Uterus (tissue), 4 donors: Measurements from ENCODE around the gene KCNH1. TPM values are rescaled to one million over a fixed set of nuclear protein-coding genes. Genes with fewer than 3 reads are reported as not detected.

ENCODE experiments used
- DNase-seq, 2 donors: peaks; one replicate each; pipeline ENCODE4 v3.0.0-alpha.2; 2019 to 2020
- H3K27ac ChIP-seq, 2 donors: fragments of 200-600 bp; sonication (generic); 1 replicate in 1 of 2; 2 replicates in 1 of 2; pipeline ENCODE4 v1.5.1; 2016 to 2018
- H3K27me3 ChIP-seq, 2 donors: fragments of 200-600 bp; sonication (generic); one replicate each; pipeline ENCODE4 v1.5.1; 2018 to 2019; ENCODE audit warnings: control low read depth in 1 of 2
- H3K36me3 ChIP-seq, 2 donors: fragments of 200-600 bp; sonication (generic); one replicate each; pipeline ENCODE4 v1.5.1; 2019; ENCODE audit warnings: control low read depth in 1 of 2
- H3K4me1 ChIP-seq, 2 donors: fragments of 200-600 bp; sonication (generic); one replicate each; pipeline ENCODE4 v1.5.1; 2018 to 2019; ENCODE audit warnings: control low read depth in 1 of 2
- H3K4me3 ChIP-seq, 2 donors: fragments of 200-600 bp; sonication (generic); 1 replicate in 1 of 2; 2 replicates in 1 of 2; pipeline ENCODE4 v1.5.1; 2018 to 2019; ENCODE audit warnings: mild to moderate bottlenecking in 1 of 2
- H3K9me3 ChIP-seq, 2 donors: fragments of 200-600 bp; sonication (generic); one replicate each; pipeline ENCODE4 v1.5.1; 2019; ENCODE audit warnings: control low read depth in 1 of 2
- CTCF ChIP-seq, 4 experiments: fragments of 200-600 bp in 2 of 4; fragments of 450-650 bp in 2 of 4; sonication (generic) in 2 of 4; IDR thresholded peaks; one replicate each; pipeline ENCODE4 v1.5.1; 2016 to 2019; ENCODE audit warnings: antibody characterized with exemption in 4 of 4, mild to moderate bottlenecking in 2 of 4, moderate library complexity in 1 of 4
- POLR2A ChIP-seq, 2 donors: fragments of 450-650 bp; IDR thresholded peaks; one replicate each; pipeline ENCODE4 v1.6.1; 2016; ENCODE audit warnings: antibody characterized with exemption in 2 of 2, mild to moderate bottlenecking in 1 of 2, moderate library complexity in 1 of 2
- intact Hi-C: fragments of 100-400 bp; cut with DNase I; formaldehyde crosslinking; loops from one replicate; pipeline ENCODE4 v1.15.1; 2023; ENCODE audit warnings: low total_unique reads
- total RNA-seq, 4 donors: library from RNA; depleted of rRNA in 3 of 4; stranded (reverse); fragments of >200 nt in 3 of 4; gene quantifications; one replicate each; pipeline versions ENCODE4 v1.1.0 to v1.2.4, GENCODE V29; 2014 to 2023
- donor health status: DM: yes; HTN: yes; CAD: no.

Gene KCNH1
- total RNA-seq, 4 donors from 2014 or later: 1.1 to 1.5 TPM; not detected in 2

GRCh38 chr1:211169353-211169752 lies 35.4 kb upstream of the KCNH1 start:
- Histone ChIP-seq H3K9me3 (no peaks in the 10 kb centered on the region), H3K36me3 (no peaks in the 10 kb centered on the region), H3K4me1 (no peaks in the 10 kb centered on the region), H3K27me3 (no peaks in the 10 kb centered on the region), H3K27ac (no peak overlapping the region), H3K4me3 (no peak overlapping the region)
- intact Hi-C loops: no loop called here
- DNase-seq: no peak
- TF ChIP-seq POLR2A (IDR thresholded peaks at IDR 0.05) (no peak), CTCF (IDR thresholded peaks at IDR 0.05) (no peak)

GRCh38 chr1:211158866-211159265 lies 24.9 kb upstream of the KCNH1 start:
- Histone ChIP-seq H3K27ac (no peak overlapping the region), H3K4me1 (no peaks in the 10 kb centered on the region), H3K27me3 (no peaks in the 10 kb centered on the region), H3K36me3 (no peaks in the 10 kb centered on the region), H3K4me3 (no peak overlapping the region), H3K9me3 (peaks cover 0 to 3% of the 10 kb centered on the region in 2 donors)
- no peak for TF ChIP-seq POLR2A (IDR thresholded peaks at IDR 0.05)
- TF ChIP-seq CTCF (IDR thresholded peaks at IDR 0.05): no peak
- intact Hi-C loops: no loop called here
- DNase-seq: no peak

DNA sequence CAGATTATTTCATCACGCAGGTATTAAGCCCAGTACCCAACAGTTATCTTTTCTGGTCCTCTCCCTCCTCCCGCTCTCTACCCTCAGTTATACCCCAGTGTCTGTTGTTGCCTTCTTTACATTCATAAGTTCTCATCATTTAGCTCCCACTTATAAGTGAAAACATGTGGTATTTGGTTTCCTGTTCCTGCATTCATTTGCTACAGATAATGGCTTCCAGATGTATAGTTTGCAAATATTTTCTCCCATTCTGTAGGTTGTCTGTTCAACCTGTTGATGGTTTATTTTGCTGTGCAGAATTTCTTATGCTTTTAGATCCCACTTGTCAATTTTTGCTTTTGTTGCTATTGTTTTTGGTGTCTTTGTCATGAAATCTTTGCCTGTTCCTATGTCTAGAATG lies 21.1 kb upstream of the KCNH1 start:
- no peaks in the 10 kb centered on the region for H3K4me1 ChIP-seq
- H3K27me3 ChIP-seq: no peaks in the 10 kb centered on the region
- peaks cover 0 to 3% of the 10 kb centered on the region in 2 donors for H3K9me3 ChIP-seq
- DNase-seq: no peak
- no peak overlapping the region for H3K27ac ChIP-seq
- H3K4me3 ChIP-seq: no peak overlapping the region
- intact Hi-C loops: no loop called here
- no peak for TF ChIP-seq CTCF (IDR thresholded peaks at IDR 0.05)
- TF ChIP-seq POLR2A (IDR thresholded peaks at IDR 0.05): no peak
- H3K36me3 ChIP-seq: no peaks in the 10 kb centered on the region

- intact Hi-C loops: no loop called here
- DNase-seq: no peak
- Histone ChIP-seq H3K27me3 (no peaks in the 10 kb centered on the region), H3K36me3 (no peaks in the 10 kb centered on the region), H3K4me1 (no peaks in the 10 kb centered on the region), H3K9me3 (peaks cover 0 to 3% of the 10 kb centered on the region in 2 donors), H3K4me3 (no peak overlapping the region), H3K27ac (no peak overlapping the region)
- TF ChIP-seq POLR2A (IDR thresholded peaks at IDR 0.05) (no peak), CTCF (IDR thresholded peaks at IDR 0.05) (no peak)
Measured at GRCh38 chr1:211153932-211154331, 20.0 kb upstream of the KCNH1 start.

GRCh38 chr1:211148366-211148765 lies 14.4 kb upstream of the KCNH1 start:
- Histone ChIP-seq H3K4me1 (no peaks in the 10 kb centered on the region), H3K36me3 (no peaks in the 10 kb centered on the region), H3K4me3 (no peak overlapping the region), H3K27ac (no peak overlapping the region), H3K9me3 (no peaks in the 10 kb centered on the region), H3K27me3 (no peaks in the 10 kb centered on the region)
- intact Hi-C loops: no loop called here
- DNase-seq: no peak
- TF ChIP-seq CTCF (IDR thresholded peaks at IDR 0.05): no peak
- no peak for TF ChIP-seq POLR2A (IDR thresholded peaks at IDR 0.05)
